ENCODE results near the gene KRT6A. TPM values are rescaled to one million over a fixed set of nuclear protein-coding genes. Genes with fewer than 3 reads are reported as not detected.
"Not testable (repeated sequence)": the region's sequence is repeated elsewhere in the genome, so short reads cannot be mapped to it uniquely, and the experiment has no call there.

The KRT6A gene
- total RNA-seq, 1 experiment from 2014 or later, result not detected

DNA sequence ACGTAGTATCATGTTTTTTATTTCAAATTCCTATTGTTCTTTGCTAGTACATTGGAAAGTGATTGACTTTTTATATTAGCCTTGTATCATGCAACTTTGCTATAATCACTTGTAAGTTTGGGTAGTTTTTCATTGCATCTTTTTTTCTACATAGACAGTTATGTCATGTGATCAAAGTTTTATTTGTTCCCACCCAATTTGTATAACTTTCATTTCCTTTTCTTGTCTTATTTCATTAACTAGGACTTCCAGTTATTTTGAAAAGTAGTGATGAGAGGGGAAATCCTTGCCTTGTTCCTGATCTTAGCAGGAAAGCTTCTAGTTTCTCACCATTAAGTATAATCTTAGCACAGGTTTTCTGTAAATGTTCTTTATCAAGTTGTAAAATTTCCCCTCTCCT lies 9.8 kb upstream of the KRT6A start:
- DNase-seq (ENCODE audit: low read depth), result no peak

DNA sequence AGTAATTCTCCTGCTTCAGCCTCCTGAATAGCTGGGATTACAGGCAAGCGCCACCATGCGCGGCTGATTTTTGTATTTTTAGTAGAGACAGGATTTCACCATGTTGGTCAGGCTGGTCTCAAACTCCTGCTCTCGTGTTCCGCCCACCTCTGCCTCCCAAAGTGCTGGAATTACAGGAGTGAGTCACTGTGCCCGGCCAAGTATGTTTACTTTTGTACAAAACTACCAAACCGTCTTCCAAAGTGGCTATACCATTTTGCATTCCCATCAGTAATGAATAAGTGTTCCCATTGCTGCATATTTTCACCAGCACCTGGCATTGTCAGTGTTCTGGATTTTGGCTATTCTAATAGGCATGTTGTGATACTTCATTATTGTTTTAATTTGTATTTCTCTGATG lies 8.4 kb upstream of the KRT6A start:
- no peak for DNase-seq (ENCODE audit: low read depth)

DNA sequence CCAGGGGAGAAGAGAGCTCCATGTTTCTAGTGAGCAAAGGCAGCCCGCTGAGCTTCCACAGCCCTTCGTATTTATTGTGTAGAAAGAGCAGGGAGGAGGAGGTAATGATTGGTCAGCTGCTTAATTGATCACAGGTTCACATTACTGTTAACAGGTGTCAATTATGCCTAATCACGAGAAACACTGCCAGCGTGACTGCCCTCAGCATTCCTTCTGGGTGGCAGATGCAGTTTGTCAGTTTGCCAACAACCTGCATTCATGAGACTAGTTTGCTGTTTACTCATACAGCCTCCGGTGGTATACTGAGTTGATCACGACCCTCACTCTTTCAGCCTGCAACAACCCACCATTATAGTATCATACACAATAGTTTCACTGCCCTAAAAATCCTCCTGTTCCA lies 7.5 kb upstream of the KRT6A start:
- not testable (repeated sequence) for DNase-seq (ENCODE audit: low read depth)

DNA sequence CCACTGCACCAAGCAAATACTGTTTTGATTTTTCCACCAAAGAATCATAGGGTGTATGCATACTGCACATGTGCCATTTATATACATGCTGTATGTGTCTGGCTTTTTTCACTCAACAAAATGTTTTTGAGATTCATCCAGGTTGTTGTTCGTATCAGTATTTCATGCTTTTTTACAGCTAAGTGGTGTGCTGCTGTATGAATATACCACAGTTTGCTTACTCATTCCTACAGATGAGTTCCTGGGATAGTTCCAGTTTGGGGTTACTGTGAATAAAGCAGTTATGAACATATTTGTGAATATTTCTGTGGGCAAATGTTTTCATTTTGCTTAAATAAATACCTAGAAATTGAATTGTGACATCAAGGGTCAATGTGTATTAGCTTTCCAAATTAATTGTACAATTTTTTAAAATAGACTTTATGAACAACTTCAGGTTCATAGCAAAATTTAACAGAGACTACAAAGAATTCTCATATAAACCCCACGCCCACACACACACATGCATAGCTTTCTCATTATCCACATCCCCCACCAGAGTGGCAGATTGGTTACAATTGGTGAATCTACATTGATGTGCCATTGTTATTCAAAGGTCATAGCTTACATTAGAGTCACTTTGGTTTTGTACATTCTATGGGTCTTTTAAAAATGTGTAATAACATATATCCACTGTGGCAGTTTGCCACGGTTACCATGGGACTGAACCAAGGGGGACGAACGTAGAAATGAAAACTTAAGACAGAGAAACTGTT lies 6.9 kb upstream of the KRT6A start:
- no peak for DNase-seq (ENCODE audit: low read depth)

DNA sequence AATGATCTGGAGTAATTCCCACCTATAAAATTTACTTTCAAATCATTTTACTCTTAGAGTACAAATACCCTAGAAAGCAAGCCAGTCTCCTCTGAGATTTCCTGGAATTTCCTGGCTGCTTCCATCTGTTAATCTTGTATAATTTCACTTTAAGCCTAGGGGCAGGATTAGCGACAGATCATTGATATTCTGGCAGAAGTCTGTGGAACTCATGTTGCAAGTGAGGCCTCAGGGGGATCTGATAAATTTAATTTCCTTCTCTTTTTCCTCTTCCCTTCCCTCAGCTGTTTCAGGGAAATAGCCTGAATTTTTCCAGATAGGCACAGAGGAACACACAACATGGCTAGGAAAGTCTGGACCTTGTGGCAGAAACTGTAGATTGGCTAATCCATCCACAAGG lies 5.9 kb upstream of the KRT6A start:
- DNase-seq (ENCODE audit: low read depth), result no peak

DNA sequence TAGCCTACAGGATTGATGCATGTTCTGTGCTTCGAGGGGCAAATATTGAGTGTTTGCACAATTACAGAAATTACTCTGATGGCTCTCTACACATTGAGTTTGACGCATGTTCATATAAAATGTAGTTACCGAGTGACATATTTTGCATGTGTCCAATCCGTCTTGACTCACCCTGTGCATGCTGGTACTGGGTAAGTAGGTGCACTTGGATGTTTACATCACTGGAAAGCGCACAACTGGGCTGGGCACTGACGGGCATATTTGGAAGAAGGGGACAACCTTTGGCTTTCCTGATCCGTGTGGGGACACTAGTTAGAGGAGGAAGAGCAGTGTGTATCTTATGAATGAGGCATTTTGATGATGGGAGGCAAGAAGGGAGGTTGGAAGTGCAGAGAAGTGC lies 4.9 kb upstream of the KRT6A start:
- no peak for DNase-seq (ENCODE audit: low read depth)

DNA sequence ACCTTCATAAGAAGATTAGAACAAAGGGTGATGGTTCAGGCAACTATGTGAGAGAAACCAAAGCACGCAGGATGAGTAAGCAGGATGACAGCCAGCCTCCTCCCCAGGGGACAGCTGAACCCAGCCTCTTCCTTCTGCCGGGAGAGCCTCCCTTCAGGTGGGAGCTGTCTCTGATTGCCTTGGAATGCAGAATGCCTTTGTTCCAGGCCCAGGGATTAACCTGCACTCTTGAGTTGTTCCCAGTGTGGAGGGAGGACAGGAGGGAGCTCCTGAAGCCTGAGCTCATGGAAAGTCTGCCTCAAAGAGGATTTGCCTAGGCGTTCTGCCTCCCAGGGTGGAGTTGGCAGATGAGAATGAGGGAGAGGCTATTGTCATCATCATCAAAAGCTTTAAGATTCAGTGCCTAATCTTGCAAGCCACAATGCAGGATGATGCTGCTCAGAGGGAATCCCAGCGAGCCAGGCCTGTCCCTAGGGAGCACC lies 3.6 kb upstream of the KRT6A start:
- peak; percentile 46 for DNase-seq (ENCODE audit: low read depth)

DNA sequence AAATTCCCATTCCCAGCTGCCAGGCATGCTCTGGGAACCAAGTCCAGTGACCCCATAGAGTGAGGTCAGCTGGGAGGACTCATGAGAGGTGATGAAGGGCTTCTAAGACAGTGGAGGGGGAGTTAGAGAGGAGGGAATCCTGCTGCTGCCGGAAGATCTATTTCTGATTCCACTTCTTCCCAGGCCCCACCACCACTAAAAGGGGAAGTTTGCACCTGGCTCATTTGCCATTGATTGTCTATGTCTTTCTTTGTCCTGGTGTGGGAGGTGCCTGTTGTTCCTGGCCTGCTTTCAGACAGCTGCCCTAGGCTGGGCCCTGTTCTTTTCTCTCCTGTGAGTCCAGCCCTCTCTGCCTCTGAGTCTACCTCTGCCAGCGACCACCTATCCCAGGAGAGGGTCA lies 3.0 kb upstream of the KRT6A start:
- DNase-seq (ENCODE audit: low read depth), result no peak

DNA sequence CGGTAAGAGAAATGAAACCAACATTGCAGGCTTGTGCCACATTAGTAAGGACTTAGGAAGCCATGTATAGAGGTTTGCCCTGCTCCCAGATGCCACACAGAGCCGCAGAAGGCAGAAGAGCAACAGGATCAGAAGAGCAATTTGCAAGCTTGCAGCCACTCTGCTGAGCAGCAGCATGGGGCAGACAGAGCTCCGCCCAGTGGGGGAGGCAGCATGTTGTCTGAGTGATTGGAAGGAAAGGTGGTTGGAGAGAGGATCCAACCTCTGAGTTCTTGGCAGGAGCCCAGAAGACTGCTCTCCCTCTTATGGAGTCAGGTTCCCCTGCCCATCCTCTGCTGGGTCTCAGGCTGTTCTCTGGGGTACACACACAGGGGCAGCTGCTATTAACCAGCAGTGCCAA lies 2.3 kb upstream of the KRT6A start:
- DNase-seq (ENCODE audit: low read depth), result no peak

DNA sequence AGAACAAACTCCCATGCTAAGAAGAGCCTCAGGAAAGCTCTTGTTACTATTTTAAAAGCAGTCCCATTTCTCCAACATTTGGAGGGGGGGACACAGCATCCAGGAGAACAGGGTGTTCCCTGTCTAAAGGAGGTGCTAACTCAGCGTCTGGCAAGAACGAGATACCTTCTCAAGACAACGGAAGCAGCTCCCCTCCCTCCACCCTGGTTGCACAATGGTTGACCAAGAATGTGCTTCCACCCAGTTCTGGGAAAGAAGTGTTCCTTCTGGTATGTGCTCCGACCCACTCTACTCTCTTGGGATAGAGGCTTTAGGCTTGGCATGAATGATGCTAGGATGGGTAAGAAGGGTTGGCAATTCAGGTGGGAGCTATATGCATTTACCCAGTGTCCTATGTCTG lies 1.5 kb upstream of the KRT6A start:
- no peak for DNase-seq (ENCODE audit: low read depth)

DNA sequence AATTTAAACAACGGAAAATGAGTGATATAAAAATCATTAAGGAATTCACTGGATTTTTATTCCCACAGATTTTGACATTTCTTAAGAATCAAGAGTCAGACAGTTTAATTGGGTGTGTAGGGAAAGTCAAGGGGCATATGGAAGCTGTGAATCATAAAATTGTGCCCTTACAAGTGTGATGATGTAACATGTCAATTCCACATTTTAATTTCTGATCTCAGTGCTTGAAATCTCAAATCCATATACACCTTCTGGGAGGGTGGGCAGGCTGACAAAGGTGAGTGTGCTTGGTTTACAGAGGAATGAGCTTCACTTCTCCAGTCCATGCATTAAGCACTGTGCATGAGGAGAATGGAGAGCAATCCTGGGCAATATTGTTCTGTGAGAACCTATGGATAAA lies 1.0 kb upstream of the KRT6A start:
- no peak for DNase-seq (ENCODE audit: low read depth)

DNA sequence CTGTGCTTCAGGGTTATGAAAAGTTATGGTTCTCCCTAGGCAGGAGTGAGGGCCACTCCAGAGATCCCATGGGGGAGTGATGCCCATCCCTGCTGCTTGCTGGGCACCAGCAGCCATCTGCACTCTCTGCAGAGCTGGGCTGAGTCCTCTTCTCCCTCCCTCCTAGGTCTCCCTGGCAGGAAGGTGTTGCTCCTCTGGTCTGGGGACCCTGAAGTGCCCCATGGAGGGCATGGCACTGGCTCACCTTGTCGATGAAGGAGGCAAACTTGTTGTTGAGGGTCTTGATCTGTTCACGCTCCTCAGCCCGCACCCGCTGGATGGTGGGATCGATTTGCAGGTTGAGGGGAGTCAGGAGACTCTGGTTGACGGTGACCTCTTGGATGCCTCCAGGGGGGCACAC lies 652 bp downstream of the KRT6A start:
- not testable (repeated sequence) for DNase-seq (ENCODE audit: low read depth)

DNA sequence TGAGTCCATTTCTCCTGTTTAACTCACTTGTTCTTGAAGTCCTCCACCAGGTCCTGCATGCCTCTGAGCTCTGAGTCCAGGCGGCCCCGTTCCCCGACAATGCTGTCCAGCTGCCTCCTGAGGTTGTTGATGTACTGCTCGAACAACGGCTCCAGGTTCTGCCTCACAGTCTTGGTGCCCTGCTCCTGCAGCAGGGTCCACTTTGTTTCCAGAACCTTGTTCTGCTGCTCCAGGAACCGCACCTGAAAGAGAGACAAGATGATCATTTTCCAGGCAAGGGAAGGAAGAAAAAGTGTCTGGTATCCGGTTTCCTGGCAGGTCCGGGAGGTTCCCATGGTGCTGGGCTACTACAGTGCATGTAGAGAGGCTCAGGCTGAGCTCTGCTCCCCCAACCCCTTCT lies 1.6 kb downstream of the KRT6A start:
- DNase-seq (ENCODE audit: low read depth), result not testable (repeated sequence)

DNA sequence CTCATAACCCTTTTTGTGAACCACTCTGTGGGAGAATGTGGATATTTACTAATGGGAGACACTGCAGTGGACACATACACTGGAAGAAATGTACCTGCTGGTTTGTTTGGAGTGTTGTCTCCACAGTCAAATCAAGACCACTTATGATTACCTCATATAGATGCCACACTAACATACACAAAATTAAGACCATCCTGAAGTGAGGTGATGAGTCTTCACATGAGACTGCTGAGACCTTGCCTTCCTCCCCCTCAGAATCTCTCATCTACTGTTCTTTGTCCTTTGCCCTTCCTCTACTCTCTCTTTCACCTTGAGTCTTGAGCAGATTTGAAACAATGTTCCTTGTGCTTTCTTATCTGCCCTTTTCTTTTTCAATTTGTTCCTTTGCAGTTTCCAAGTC lies 4.3 kb downstream of the KRT6A start:
- no peak for DNase-seq (ENCODE audit: low read depth)

DNA sequence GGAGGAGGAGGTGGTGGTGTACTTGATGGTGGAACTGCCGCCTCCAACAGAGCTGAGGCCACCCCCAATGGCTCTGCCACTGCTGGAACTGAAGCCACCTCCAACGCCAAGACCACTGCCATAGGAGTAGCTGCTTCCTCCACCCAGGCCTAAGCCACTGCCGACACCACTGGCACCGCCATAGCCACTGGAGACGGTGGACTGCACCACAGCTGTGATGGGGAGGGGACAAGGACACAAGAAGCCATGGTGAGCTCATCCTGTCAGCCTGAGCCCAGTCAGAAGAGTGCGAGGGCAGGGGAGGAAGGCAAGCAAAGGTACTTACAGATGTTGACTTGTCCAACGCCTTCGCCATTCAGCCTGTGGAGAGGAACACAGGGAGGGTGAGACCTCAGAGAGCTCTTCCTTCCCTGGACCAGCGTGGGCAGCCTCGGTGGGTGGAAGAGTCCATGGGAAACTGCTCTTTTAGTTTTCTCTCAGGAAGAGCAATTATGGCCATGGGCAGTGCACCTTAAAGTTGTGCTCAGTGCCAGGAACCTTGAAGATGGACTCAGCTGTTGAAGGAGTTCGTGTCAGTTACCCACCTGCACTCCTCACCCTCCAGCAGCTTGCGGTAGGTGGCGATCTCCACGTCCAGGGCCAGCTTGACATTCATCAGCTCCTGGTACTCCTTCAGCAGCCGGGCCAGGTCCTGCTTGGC lies 5.2 kb downstream of the KRT6A start:
- not testable (repeated sequence) for DNase-seq (ENCODE audit: low read depth)

DNA sequence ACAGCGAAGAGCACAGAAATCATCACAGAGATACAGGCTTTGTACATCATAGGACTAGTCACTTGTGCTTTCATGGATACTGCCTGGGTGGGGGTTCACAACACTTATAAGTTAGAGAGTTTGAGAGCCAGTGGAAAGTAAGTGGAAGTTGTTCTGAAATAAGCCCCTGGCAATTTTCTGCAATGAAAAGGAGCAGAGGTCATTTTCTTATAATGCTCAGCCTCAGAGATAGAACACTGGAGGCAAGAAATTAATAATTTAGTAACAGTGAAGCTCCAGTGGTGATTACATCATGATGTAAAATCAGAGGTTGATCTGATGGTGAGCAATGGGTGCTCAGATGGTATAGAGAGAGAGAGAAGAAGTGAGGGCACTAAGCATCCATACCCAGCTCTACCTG lies 5.8 kb downstream of the KRT6A start:
- no peak for DNase-seq (ENCODE audit: low read depth)

DNA sequence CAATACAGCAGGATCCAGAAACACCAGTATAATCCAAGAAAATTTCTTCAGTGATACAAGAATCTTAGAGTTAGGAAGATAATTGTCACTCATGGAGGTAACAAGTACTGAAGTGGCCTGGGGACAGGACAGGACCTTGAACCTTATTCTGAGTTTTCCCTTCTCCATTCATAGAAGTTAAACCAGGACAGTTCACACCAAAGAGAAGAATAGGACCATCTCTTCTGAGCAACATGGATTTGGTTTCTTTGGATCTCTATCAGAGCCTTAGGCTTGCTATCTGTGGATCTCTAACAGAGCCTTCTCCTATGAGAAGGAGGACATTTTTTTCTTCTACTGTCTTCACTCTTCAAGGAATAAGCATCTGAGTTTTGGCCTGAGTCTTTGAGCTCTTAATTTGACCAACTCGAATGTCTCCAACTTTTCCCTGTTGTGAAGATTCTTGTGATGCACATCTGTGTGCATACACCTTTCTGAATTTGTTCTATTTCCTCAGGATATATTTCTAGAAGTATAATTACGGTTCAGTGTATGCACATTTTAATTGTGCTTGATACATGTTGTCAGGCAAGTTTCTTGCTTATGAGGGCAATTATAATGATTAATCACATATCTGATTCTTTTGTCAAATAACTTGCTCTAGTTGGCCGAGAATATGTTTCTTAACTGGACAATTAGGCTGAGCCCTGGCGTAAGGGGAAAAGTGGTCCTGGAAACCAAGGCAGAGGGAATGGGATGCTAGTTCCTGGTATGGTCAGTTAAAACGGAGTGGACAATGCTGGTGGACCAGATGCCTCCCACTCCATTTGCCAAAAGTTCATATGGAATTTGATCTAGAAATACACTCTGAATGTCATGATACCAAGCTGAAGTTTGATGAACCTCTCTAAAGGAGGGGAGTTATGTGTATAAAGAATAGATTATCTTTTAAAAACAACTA lies 6.6 kb downstream of the KRT6A start:
- DNase-seq (ENCODE audit: low read depth), result no peak

DNA sequence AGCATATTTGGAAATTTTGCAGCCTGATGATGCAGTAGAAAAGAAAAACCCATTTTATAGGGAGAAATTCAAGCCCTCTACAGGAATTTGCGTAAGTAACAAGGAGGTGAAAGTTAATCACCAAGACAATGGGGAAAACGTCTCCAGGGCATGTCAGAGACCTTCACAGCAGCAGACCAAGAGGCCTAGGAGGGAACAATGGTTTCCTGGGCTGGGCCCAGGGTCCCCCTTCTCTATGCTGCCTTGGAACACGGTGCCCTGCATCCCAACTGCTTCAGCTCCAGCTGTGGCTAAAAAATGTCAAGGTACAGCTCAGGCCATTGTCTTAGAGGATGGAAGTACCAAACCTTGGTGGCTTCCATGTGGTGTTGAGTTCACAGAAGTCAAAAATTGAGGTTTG lies 13.0 kb downstream of the KRT6A start:
- DNase-seq (ENCODE audit: low read depth), result no peak

DNA sequence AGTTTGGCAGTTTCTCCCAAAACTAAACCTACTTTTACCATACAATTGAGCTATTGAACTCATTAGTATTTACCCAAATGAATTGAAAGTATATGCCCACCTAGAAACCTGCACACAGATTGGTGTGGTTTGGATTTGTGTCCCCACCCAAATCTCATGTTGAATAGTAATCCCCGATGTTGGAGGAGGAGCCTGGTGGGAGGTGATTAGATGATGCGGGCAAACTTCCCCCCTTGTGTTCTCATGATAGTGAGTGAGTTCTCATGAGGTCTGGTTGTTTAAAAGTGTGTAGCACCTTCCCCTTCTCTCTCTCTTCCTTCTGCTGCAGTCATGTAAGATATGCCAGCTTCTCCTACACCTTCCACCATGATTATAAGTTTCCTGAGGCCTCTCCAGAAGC lies 15.4 kb downstream of the KRT6A start:
- DNase-seq (ENCODE audit: low read depth), result no peak

DNA sequence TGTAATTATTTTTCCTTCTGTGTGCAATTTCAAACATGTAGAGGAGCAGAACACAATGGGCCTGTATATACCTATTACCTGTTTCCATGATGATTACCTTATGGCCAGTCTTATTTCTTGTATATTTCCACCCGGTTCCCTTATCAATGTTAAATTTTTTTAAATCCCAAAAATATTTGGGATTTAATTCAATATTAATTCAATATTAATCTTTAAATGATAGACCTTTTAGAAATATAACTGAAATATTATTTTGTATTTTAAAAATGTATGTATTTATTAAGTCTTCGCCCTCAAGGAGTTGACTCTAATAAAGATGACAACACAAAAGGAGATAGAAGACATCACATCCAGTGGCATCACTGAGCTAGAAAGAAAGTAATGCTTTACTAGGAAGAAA lies 18.8 kb downstream of the KRT6A start:
- DNase-seq (ENCODE audit: low read depth), result no peak

DNA sequence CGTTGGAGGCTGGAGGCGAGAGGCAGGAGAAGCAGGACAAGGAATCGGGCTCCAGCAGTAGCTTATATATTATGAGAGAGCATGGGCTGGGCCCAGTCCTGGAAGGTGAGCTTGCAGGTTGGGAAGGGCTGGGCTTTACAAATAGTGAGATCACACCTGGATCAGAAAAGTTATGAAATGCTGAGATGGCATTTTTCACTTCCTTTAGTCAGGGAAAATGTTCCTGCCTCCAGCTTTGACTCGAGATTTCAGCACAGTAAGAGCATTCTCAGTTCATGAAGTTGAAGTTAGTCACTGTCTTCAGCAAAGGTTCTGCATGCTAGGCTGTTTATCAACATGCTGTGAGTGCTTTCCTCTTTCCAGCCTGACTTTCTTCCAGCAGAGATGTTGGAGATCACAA lies 19.3 kb downstream of the KRT6A start, which contains the start of gene KRT6C:
Gene KRT6C (minus strand): TSS at position 38 of the 400 bp plus-strand sequence. CDS start 68 bp downstream, outside the sequence.
- DNase-seq (ENCODE audit: low read depth), result no peak

DNA sequence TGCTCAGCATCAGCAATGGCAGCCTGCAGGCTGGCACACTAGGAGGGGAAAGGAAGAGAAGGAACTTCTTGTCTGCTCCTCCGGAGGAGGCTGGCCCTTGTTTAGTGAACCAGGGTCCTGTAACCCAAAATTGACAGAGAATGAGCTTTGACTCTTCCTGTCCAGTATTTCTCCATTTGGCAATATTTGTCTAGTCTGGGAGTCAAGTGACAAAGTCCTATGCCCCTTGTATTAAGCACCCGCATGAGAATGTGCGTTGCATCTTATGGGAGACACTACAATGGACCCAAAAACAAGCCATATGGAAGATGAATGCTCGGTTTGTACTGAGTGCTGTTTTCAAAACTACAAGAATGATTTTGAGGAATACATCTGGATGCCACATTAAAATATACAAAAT lies 23.2 kb downstream of the KRT6A start:
- no peak for DNase-seq (ENCODE audit: low read depth)
